Measurements from ENCODE around the gene SIRT5. TPM values are rescaled to one million over a fixed set of nuclear protein-coding genes. Genes with fewer than 3 reads are reported as not detected.

Gene SIRT5
- total RNA-seq, 1 experiment from 2014 or later: 10.9 TPM

GRCh38 chr6:13574149-13574570 is 241 bp upstream of the SIRT5 start:
- DNase-seq (peak; percentile 95), ATAC-seq (peak; percentile 81)
- Histone ChIP-seq H3F3A (ENCODE audit: low read length, unreplicated experiment) (no peaks in the 10 kb centered on the region), H3K9ac (ENCODE audit: low read length) (peak overlapping the region; percentile 95), H3K27me3 (ENCODE audit: low read length) (no peaks in the 10 kb centered on the region), H3K79me2 (ENCODE audit: low read length) (peaks cover 24% of the 10 kb centered on the region), H2AFZ (ENCODE audit: low read length) (peak overlapping the region; percentile 73), H3K27ac (ENCODE audit: low read length) (peak overlapping the region; percentile 91), H4K20me1 (ENCODE audit: low read length) (no peaks in the 10 kb centered on the region), H3K9me3 (ENCODE audit: low read length) (no peaks in the 10 kb centered on the region), H3K4me2 (ENCODE audit: low read length) (peak overlapping the region; percentile 99), H3K4me1 (ENCODE audit: insufficient read depth, low read length) (peaks cover 11% of the 10 kb centered on the region), H3K9me2 (replicated peaks; ENCODE audit: low read length) (no peaks in the 10 kb centered on the region), H3K4me3 (ENCODE audit: low read length) (peak overlapping the region; percentile 79), H3K36me3 (ENCODE audit: low read depth, low read length) (no peaks in the 10 kb centered on the region)
- CTCF ChIA-PET: interaction anchor here (0.9 to 1.4 kb wide), 4 partner anchors 30 to 246 kb away, joined by 3 to 10 read pairs (median 5); partner anchors contain the start of genes GFOD1, NOL7 and TBC1D7
- intact Hi-C loops (cut with micrococcal nuclease): loop anchor here (5.0 kb wide), 1 partner anchor 138 kb away; the partner anchor contains the start of gene RANBP9
- TF ChIP-seq EZH2 (IDR thresholded peaks at IDR 0.05; ENCODE audit: low read length, unreplicated experiment) (no peak), CTCF (conservative IDR thresholded peaks at IDR 0.05; ENCODE audit: low read depth, low read length) (peak; percentile 39)
- BruUV-seq (replicated peaks): no TSS peak
- POLR2A ChIA-PET (ENCODE audit: unreplicated experiment): interaction anchor here (0.6 to 1.4 kb wide), 7 partner anchors 14 to 571 kb away, joined by 3 to 9 read pairs (median 5); partner anchors contain the start of genes NOL7 and TBC1D7

- peaks cover 24% of the 10 kb centered on the region for H3K79me2 ChIP-seq (ENCODE audit: low read length)
- H3K36me3 ChIP-seq (ENCODE audit: low read depth, low read length): no peaks in the 10 kb centered on the region
- peak overlapping the region; percentile 79 for H3K4me3 ChIP-seq (ENCODE audit: low read length)
- intact Hi-C loops (cut with micrococcal nuclease): loop anchor here (1.0 kb wide), 2 partner anchors 39 to 239 kb away; no protein-coding TSS in a partner anchor
- no TSS peak for BruUV-seq (replicated peaks)
- TF ChIP-seq CTCF (conservative IDR thresholded peaks at IDR 0.05; ENCODE audit: low read depth, low read length) (peak; percentile 79), EZH2phosphoT487 (IDR thresholded peaks at IDR 0.05; ENCODE audit: borderline replicate concordance, low read length) (no peak), EZH2 (IDR thresholded peaks at IDR 0.05; ENCODE audit: low read length, unreplicated experiment) (no peak)
- H3F3A ChIP-seq (ENCODE audit: low read length, unreplicated experiment): no peaks in the 10 kb centered on the region
- peak overlapping the region; percentile 73; the same call in 1 of the 2 replicates for H2AFZ ChIP-seq (ENCODE audit: low read length)
- peak overlapping the region; percentile 99 for H3K4me2 ChIP-seq (ENCODE audit: low read length)
- H3K9ac ChIP-seq (ENCODE audit: low read length): peak overlapping the region; percentile 95
- no peaks in the 10 kb centered on the region for H3K27me3 ChIP-seq (ENCODE audit: low read length)
- no peaks in the 10 kb centered on the region for H3K9me3 ChIP-seq (ENCODE audit: low read length)
- H3K27ac ChIP-seq (ENCODE audit: low read length): peak overlapping the region; percentile 91; the same call in 1 of the 2 replicates
- DNase-seq (no peak), ATAC-seq (no peak)
- ChIA-PET CTCF (interaction anchor here (0.6 to 1.4 kb wide), 5 partner anchors 8 to 238 kb away, joined by 3 to 7 read pairs (median 3); partner anchors contain the start of gene NOL7), POLR2A (ENCODE audit: unreplicated experiment) (interaction anchor here (0.6 to 1.4 kb wide), 5 partner anchors 40 to 1194 kb away, joined by 3 to 9 read pairs (median 3); partner anchors contain the start of genes NOL7 and TBC1D7)
- no peaks in the 10 kb centered on the region for H4K20me1 ChIP-seq (ENCODE audit: low read length)
- H3K9me2 ChIP-seq (replicated peaks; ENCODE audit: low read length): no peaks in the 10 kb centered on the region
- H3K4me1 ChIP-seq (ENCODE audit: insufficient read depth, low read length): peaks cover 11% of the 10 kb centered on the region
Observed at GRCh38 chr6:13575377-13575775, 975 bp downstream of the SIRT5 start.

- no peak overlapping the region for H3K4me3 ChIP-seq (ENCODE audit: low read length)
- no peak for ATAC-seq
- H3K9me3 ChIP-seq (ENCODE audit: low read length): no peaks in the 10 kb centered on the region
- H3K27ac ChIP-seq (ENCODE audit: low read length): no peak overlapping the region
- TF ChIP-seq EZH2 (IDR thresholded peaks at IDR 0.05; ENCODE audit: low read length, unreplicated experiment) (no peak), EZH2phosphoT487 (IDR thresholded peaks at IDR 0.05; ENCODE audit: borderline replicate concordance, low read length) (no peak), CTCF (conservative IDR thresholded peaks at IDR 0.05; ENCODE audit: low read depth, low read length) (no peak)
- H2AFZ ChIP-seq (ENCODE audit: low read length): no peak overlapping the region
- no peak for DNase-seq
- H3K79me2 ChIP-seq (ENCODE audit: low read length): peaks cover 24% of the 10 kb centered on the region
- CTCF ChIA-PET: no interaction called here
- no peaks in the 10 kb centered on the region for H3K27me3 ChIP-seq (ENCODE audit: low read length)
- peaks cover 11% of the 10 kb centered on the region for H3K4me1 ChIP-seq (ENCODE audit: insufficient read depth, low read length)
- H3K4me2 ChIP-seq (ENCODE audit: low read length): no peak overlapping the region
- H3K9ac ChIP-seq (ENCODE audit: low read length): no peak overlapping the region
- no peaks in the 10 kb centered on the region for H3F3A ChIP-seq (ENCODE audit: low read length, unreplicated experiment)
- no peaks in the 10 kb centered on the region for H3K9me2 ChIP-seq (replicated peaks; ENCODE audit: low read length)
- intact Hi-C loops (cut with micrococcal nuclease): no loop called here
- BruUV-seq (replicated peaks): no TSS peak
- no peaks in the 10 kb centered on the region for H3K36me3 ChIP-seq (ENCODE audit: low read depth, low read length)
- H4K20me1 ChIP-seq (ENCODE audit: low read length): no peaks in the 10 kb centered on the region
- POLR2A ChIA-PET (ENCODE audit: unreplicated experiment): no interaction called here
Observed at GRCh38 chr6:13576017-13576416, 1.6 kb downstream of the SIRT5 start.

All from PC-3 (cell line).